Measurements from ENCODE around the gene P2RY11.

Gene P2RY11

DNA sequence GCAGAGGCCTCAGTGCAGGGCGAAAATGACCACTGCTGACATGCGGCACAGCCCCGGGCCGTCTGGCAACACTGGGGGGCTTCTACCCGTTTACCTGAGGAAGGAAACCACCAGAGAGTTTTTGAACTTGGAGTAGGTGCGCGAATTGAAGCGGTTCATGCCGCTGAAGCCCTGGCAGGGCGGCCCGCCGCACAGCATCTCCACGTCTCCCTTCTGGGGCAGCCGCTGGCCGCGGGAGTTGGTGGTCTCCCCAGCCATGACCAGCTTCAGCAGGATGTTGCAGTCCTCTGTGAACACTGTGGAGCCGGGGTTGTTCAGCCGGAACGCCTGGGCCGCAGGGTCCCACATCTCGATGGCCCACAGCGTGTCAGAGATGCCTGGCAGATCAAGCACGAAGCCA, 28.5 kb downstream of the P2RY11 start:
- FAIRE-seq: no peak
- DNase-seq (ENCODE audit: low spot score): no peak

DNA sequence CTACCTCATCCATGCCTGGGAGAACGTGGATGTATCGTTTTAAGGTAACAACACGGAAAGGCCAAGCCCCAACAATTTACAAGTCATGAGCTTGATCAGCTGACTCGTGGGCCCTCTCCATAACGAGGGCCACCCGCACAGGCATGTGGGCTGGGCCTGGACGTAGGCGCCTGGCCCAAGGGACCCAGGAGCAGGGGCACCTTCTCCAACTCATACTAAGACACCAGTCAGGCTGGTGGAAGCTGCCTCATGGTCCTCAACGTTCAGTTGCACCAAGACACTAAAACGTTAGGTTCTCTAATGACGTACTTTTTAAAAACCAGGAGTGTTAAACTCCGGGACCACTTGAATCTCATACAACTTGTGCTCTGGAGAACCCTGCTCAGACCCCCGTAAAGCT, 30.0 kb downstream of the P2RY11 start:
- no peak for FAIRE-seq

DNA sequence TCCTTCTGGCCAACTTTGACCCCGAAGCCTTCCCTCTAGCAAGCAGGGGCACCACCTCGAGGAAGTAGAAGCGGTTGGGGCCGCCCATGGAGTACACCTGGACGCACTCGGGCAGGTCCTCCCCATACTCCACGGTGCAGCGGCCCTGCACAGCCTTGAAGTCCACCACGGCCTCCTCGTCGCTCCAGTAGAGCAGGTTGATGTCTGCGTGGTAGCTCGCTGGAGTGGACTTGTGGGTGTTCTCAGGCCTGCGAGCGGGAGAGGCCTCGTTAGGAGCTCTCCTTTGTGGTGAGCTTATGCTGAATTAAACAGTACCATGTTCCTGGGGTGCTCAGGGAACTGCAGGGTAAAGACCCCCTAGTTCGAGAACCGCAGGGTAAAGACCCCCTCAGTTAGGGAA, 30.5 kb downstream of the P2RY11 start:
- no peak for FAIRE-seq
- no peak for DNase-seq (ENCODE audit: low spot score)

More for the DNA sequence above, 30.0 kb downstream of the P2RY11 start:
- no peak for DNase-seq (ENCODE audit: low spot score)

DNA sequence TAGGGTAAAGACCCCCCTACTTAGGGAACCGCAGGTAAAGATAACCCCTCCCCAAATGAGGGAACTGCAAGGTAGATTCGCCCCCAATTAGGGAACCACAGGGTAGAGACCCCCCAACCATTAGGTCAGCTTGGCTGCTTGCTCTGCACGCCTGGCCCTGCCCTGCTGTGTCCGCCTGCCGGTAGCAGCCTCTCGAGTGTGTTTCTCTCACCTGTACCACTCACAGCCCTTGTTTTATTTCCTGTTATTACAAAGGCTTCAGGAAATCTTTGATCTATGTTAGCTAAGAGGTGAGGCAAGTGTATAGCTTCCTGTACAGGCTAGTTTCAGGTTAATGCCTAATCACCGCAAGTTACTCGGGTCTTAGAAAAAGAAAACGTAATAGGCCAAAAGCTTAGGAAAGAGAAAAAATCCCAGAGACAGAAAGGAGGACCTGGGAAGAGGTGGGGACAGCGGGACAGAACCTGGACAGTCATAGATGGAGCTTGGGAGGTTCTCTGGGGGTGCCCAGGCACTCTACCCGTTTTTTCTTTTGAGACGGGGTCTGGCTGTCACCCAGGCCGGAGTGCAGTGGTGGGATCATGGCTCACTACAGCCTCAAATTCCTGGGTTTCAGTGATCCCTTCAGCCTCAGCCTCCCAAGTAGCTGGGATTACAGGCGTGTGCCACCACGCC, 31.3 kb downstream of the P2RY11 start:
- no peak for FAIRE-seq
- DNase-seq (ENCODE audit: low spot score): no peak

DNA sequence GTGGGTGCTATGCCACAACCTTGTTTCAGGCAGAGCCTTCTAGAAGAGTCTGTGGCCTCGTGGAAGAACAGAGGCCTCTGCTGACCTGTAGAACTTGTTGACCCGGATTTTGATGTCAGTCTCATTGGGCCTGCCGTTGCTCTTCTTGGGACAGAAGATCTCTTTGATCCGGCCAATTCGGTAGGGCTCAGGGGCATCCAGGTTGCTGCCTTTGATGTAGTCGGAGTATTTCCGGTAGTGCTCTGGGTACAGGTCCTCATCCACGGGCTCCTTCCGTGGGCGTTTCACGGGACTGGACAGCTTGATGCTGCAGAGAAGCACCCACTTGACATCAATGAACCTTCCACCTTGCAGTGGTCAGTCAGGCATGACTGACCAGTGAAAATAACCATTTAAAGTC, 32.2 kb downstream of the P2RY11 start:
- DNase-seq (ENCODE audit: low spot score) (no peak), FAIRE-seq (no peak)

DNA sequence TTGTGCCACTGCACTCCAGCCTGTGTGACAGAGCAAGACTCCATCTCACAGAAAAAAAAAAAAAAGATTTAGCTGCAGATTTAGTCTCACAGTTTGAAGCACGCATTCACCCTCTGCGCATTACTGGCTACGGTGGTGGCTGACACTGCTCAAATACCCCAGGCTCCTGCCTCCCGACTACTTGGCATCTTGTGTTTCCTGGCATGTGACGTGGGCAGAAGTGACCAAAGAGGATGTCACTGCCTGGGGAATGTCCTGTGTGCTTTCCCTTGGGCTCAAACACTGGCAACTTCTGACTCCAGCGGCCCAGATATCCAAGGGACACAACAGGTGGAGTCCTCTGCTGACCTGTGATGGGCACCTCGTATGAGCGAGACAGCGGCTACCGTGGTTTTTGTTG, 32.9 kb downstream of the P2RY11 start:
- no peak for FAIRE-seq
- DNase-seq (ENCODE audit: low spot score): no peak

DNA sequence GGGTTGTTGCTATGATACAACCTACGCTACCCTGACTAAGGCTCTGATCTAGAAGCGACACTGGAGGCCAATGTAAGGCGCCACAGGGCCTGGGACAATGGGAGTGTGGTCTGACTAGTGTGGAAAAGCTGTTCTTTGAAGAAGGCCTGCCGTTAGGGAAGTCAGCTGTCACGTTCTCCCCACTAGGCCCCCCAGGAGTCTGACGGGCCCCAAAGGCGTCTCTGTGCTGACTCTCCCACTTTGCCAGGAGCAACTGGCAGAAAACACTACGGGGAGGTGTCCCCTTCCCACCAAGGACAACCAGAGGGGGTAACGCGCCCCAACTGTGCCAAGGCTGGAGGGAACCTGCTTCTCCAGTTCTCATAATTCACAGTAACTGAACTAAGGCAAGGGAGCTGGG, 33.5 kb downstream of the P2RY11 start:
- FAIRE-seq (no peak), DNase-seq (ENCODE audit: low spot score) (no peak)

DNA sequence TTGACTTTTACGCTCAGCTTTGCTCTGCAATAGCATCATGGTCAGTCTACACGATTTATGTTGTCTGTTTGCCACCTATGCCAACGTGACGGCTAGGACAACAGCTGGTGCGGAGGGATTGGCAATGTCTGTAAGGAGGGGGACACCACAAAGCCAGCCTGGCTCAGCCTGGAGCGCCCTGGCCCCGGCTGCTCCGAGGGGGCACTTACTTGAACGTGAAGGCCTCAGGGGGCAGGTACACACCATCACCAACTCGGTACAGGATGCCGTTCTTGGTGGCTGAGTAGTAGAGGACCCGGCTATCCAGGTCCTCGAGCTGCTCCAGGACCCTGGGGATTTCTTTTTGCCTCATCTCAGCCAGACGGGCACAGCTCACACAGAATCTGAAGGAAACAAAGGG, 34.6 kb downstream of the P2RY11 start:
- no peak for DNase-seq (ENCODE audit: low spot score)
- no peak for FAIRE-seq

DNA sequence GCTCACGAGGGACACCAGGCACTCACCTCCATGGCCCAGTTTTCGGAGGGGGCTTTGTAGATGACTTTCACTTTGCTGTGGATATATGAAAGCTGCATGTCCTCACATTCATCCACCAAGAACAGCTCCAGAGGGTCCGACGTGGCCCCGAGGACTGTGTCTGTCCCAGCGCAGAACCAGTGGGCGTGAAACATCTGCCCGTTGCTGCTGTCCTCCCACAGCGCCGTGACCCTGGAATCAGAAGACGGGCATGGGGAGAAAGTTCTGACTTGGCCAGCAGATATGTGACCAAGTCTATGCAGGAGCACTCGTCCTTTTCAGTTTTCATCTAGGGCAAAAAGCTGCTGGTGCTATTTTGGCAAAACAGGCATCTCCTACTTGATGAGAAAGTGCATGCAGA, 37.9 kb downstream of the P2RY11 start:
- no peak for DNase-seq (ENCODE audit: low spot score)
- FAIRE-seq: no peak

DNA sequence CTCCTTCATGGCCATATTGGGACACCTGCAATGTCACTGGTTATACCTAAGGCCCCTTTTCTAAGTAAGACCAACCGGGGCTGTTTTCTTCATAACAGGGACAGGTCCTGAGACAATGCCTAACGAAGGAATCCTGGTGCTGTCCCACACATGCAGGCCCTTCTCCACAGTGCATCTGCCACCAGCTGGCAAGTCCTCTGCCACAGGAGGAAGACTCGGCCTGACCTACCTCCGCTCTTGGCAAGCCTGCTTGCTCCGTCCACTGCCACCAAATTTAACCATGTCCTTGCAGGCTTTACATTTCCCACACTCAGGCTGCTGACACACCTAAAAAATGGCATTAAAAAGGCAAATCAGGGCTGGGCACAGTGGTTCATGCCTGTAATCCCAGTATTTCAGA, 40.0 kb downstream of the P2RY11 start:
- FAIRE-seq: no peak
- no peak for DNase-seq (ENCODE audit: low spot score)

DNA sequence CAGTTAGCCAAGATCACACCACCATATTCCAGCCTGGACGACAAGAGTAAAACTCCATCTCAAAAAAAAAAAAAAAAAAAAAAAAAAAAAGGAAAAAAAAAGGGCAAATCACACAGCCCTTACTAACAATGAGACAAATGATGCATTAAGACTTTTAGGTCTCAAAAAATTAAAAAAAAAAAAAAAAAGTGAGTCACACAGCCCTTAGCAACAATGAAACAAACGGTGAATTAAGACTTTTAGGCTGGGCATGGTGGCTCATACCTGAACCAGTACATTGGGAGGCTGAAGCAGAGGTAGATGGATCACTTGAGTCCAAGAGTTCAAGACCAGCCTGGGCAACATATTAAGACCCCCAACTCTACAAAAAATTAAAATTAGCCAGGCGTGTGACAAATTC, 40.6 kb downstream of the P2RY11 start:
- FAIRE-seq (no peak), DNase-seq (ENCODE audit: low spot score) (no peak)

DNA sequence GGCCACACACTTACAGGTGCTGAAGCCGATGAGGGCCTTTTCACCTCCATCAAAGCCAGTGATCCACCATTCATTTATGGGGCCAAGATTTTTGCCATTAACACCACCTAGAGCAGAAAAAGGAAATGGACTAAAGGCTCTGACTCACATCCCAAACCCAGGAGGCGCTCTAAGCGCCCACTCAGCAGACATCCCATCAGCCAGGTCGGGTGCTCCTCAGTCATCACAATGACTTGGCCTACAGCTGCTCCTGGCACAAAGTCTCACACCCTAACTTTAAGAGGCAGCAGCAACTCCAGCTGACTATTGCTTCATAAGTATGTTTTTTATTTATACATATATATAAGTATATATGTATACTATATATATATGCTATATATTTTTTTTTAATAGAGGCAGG, 44.3 kb downstream of the P2RY11 start:
- no peak for FAIRE-seq
- no peak for DNase-seq (ENCODE audit: low spot score)

DNA sequence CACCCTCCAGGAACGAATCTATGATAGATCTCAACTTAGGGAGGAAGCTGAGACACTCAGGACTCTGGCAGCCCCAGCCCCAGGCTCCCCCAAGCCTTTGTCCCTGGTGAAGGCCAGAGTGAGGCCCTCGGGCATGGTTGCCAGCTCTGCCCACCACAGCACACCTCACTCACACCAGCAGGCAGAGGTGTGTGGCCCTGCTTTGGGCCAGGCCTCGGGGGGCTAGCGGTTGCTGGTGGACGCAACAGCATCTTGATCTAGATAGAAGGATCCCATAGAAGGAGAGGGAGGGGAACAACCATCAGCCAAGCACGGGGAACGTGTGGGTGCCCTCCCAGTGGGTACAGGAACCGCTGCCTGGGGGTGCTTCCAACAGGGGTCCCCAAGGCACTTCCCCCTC, 46.6 kb downstream of the P2RY11 start:
- DNase-seq (ENCODE audit: low spot score) (no peak), FAIRE-seq (no peak)

DNA sequence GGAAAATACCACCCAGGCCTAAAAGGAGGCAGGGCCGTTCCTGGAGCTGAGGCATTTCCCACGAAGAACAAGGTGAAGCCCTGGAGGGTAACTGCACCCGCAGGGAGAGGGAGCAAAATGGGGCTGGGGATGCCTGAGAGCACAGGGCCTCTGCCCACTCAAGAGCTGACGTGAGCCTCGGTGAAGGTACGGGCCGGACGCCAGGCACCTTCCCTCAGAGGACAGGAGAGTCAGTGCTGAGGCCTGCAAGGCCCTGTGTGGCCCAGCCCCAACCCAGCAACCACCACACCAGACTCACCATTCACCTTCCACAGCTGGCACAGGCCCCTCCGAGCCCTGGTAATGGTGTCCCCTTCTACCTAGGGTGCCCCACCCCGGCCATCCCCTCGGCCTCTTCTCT, 47.0 kb downstream of the P2RY11 start:
- FAIRE-seq: no peak
- no peak for DNase-seq (ENCODE audit: low spot score)

DNA sequence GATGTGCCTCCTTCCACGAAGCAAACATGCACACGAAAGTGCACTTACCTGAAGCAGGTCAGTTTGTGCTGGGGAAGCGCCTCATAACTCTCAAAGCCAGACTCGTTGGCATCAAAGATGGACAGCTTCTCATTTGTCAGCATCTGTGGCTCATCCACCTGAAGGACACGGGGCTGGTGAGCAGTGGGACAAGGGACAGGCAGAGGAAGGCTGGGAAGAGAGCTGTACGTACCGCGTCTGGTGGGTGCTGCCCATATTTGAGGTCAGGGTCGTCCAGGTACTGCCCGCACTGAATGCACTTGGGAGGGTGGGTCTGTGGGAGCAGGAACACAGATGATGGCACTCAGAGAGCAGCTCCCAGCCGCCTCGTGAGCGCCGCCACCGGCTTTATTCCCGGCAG, 48.1 kb downstream of the P2RY11 start:
- FAIRE-seq: no peak
- DNase-seq (ENCODE audit: low spot score): no peak

DNA sequence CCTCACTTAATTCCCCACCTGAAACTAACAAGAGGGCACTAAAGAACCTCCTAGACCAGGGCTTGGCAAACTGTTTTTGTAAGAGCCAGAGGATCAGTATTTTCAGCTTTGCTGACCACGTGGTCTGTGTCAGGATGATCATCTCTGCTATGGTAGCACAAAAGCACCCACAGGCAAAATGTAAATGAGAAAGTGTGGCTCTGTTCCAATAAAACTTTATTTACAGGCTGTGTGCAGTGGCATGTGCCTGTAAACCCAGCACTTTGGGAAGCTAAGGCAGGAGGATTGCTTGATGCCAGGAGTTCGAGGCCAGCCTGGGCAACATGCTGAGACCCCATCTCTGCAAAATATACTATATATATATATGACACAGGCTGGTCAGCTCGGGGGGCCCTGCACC, 52.0 kb downstream of the P2RY11 start:
- DNase-seq (ENCODE audit: low spot score) (no peak), FAIRE-seq (no peak)
